Keratinocyte (primary cell): ENCODE data around the gene MUS81. TPM values are rescaled to one million over a fixed set of nuclear protein-coding genes. Genes with fewer than 3 reads are reported as not detected.

ENCODE experiments used
- DNase-seq: peaks from one replicate; pipeline ENCODE4 v3.0.0-alpha.2; 2011; ENCODE audit warnings: low read depth, missing footprints, low spot score
- FAIRE-seq: peaks from 2 replicates; lab custom pipeline; 2011; peaks lifted over from hg19 to GRCh38; lab: Jason Lieb, UNC
- H2AFZ ChIP-seq: 2 replicates; pipeline ENCODE4 v1.6.0; 2012; ENCODE audit warnings: low read length, control low read depth, inconsistent platforms; ENCODE audit not compliant: control insufficient read depth
- H3K27ac ChIP-seq: 2 replicates; pipeline ENCODE4 v1.5.1; 2011; ENCODE audit warnings: low read length; ENCODE audit not compliant: control insufficient read depth, insufficient read depth
- H3K27me3 ChIP-seq: 3 replicates; pipeline ENCODE4 v1.6.0; 2011; ENCODE audit warnings: low read length; ENCODE audit not compliant: control insufficient read depth, insufficient read depth; ENCODE audit errors: extremely low read depth
- H3K36me3 ChIP-seq, 2 experiments: 2 replicates in 1 of 2; 3 replicates in 1 of 2; pipeline ENCODE4 v1.5.1; 2011; ENCODE audit warnings: low read length in 2 of 2, mild to moderate bottlenecking in 1 of 2; ENCODE audit not compliant: control insufficient read depth in 2 of 2, insufficient read depth in 2 of 2; ENCODE audit errors: extremely low read depth in 1 of 2
- H3K4me1 ChIP-seq: 3 replicates; pipeline ENCODE4 v1.5.1; 2011; ENCODE audit warnings: low read length; ENCODE audit not compliant: control insufficient read depth, insufficient read depth; ENCODE audit errors: extremely low read depth
- H3K4me2 ChIP-seq: 3 replicates; pipeline ENCODE4 v1.6.0; 2011; ENCODE audit warnings: low read depth, low read length; ENCODE audit not compliant: control insufficient read depth, insufficient read depth; ENCODE audit errors: extremely low read depth
- H3K4me3 ChIP-seq, 3 experiments: fragments of 200-600 bp in 1 of 3; sonication (generic) in 1 of 3; 2 replicates in 2 of 3; 3 replicates in 1 of 3; pipeline ENCODE4 v1.5.1; 2011 to 2016; ENCODE audit warnings: low read length in 3 of 3, mild to moderate bottlenecking in 3 of 3, control low read depth in 2 of 3, inconsistent platforms in 1 of 3, low read depth in 1 of 3, mixed read lengths in 1 of 3, mixed run types in 1 of 3, moderate library complexity in 1 of 3; ENCODE audit not compliant: control insufficient read depth in 2 of 3, insufficient read depth in 2 of 3; ENCODE audit errors: extremely low read depth in 1 of 3
- H3K79me2 ChIP-seq: 2 replicates; pipeline ENCODE4 v1.6.0; 2012; ENCODE audit warnings: low read length; ENCODE audit not compliant: control insufficient read depth, insufficient read depth
- H3K9ac ChIP-seq: 3 replicates; pipeline ENCODE4 v1.6.0; 2011; ENCODE audit warnings: low read length; ENCODE audit not compliant: control insufficient read depth, insufficient read depth; ENCODE audit errors: extremely low read depth
- H3K9me1 ChIP-seq: 3 replicates; pipeline ENCODE4 v1.6.0; 2011; ENCODE audit warnings: low read length; ENCODE audit not compliant: control insufficient read depth, insufficient read depth; ENCODE audit errors: extremely low read depth
- H3K9me3 ChIP-seq: 2 replicates; pipeline ENCODE4 v1.5.1; 2012; ENCODE audit warnings: low read depth, low read length; ENCODE audit not compliant: control insufficient read depth
- H4K20me1 ChIP-seq: 3 replicates; pipeline ENCODE4 v1.6.0; 2011; ENCODE audit warnings: low read length; ENCODE audit not compliant: control insufficient read depth, insufficient read depth; ENCODE audit errors: extremely low read depth
- CTCF ChIP-seq, 3 experiments: IDR thresholded peaks in 1 of 3; conservative IDR thresholded peaks in 1 of 3; optimal IDR thresholded peaks in 1 of 3; 2 replicates in 2 of 3; 3 replicates in 1 of 3; pipeline versions ENCODE3 to v1.5.1; 2011; ENCODE audit warnings: low read length in 3 of 3, mild to moderate bottlenecking in 3 of 3, moderate library complexity in 2 of 3, control low read depth in 1 of 3, inconsistent platforms in 1 of 3; ENCODE audit not compliant: insufficient read depth in 2 of 3; ENCODE audit errors: extremely low read depth in 1 of 3
- EZH2 ChIP-seq: IDR thresholded peaks from one replicate; pipeline ENCODE4 v1.6.1; 2012; ENCODE audit warnings: inconsistent platforms, mild to moderate bottlenecking, low read length, moderate library complexity
- dilution Hi-C: fragments of 300-500 bp; cut with MboI; formaldehyde crosslinking; loops from one replicate; pipeline ENCODE4 v1.7.0; 2020; ENCODE audit warnings: low sequenced_read_pairs; ENCODE audit not compliant: extremely low pct_ligation_motif_present
- polyA plus RNA-seq, 5 experiments: library from polyadenylated mRNA; depleted of rRNA in 3 of 5; stranded (reverse) in 3 of 5; stranded (forward) in 1 of 5; unstranded in 1 of 5; fragments of >200 nt; gene quantifications; 1 replicate in 1 of 5; 2 replicates in 3 of 5; 3 replicates in 1 of 5; pipeline versions ENCODE4 v1.2.1 to v1.2.3, GENCODE V29; 2011 to 2012; ENCODE audit warnings: missing spikeins in 2 of 5, low read depth in 1 of 5, low replicate concordance in 1 of 5

MUS81 gene
- polyA plus RNA-seq, 1 donor (not counting 4 experiments of a cell fraction or from before 2014, with no cell fraction given): 28.0 TPM

DNA sequence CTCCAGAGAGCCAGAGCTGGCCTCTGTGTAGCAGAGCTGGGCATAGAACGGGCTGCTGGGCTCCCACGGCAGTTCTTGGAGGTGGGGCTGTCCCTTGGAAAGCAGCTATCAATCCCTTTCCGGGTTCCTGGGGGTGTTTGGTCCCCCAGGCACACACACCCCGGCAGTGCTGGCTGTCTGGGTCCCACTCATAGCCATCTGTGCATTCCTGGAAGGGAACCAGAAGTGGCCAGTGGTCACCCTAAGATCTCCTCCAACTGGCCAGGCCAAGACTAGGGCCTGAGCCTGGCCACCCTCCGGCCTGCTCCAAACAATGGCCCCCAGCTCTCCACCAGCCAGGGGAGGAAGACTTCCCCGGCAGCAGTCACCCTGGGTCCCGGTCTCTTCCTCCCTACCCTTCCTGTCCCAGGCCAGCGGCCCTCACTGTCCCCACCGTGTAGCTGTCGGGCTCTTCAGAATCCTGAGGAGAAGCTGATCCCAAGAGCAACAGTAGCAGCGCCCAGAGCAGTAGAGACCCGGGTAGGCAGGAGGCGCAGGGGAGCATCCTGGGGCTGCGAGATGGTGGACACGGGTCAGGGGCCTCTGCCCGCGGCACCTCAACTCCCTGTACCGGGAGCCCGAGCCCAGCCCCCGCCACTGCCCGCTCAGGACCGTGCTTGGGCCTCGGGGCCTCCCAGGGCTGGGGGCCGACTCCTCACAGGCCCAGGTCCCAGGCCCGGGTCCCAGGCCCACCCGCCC is 11.7 kb downstream of the MUS81 start:
- Histone ChIP-seq H4K20me1 (no peaks in the 10 kb centered on the region), H3K9me3 (no peaks in the 10 kb centered on the region), H3K4me1 (no peaks in the 10 kb centered on the region), H3K4me3 (no peak overlapping the region), H3K79me2 (no peaks in the 10 kb centered on the region), H2AFZ (no peak overlapping the region), H3K36me3 (peaks cover 2 to 7% of the 10 kb centered on the region in 2 experiments), H3K4me2 (no peak overlapping the region), H3K27me3 (no peaks in the 10 kb centered on the region), H3K9me1 (no peaks in the 10 kb centered on the region), H3K27ac (no peak overlapping the region), H3K9ac (no peak overlapping the region)
- dilution Hi-C loops: no loop called here
- no peak for TF ChIP-seq CTCF (optimal IDR thresholded peaks at IDR 0.05 in 1 of 3, IDR thresholded peaks at IDR 0.05 in 1 of 3, conservative IDR thresholded peaks at IDR 0.05 in 1 of 3; ENCODE audit: extremely low read depth in 1 of 3, insufficient read depth in 2 of 3, low read length in 3 of 3)
- TF ChIP-seq EZH2: no peak
- FAIRE-seq (no peak), DNase-seq (no peak)

GRCh38 chr11:65872586-65873317 is 12.5 kb downstream of the MUS81 start, which contains the start of gene EFEMP2:
EFEMP2 (minus strand) TSS chr11:65872800; CDS start chr11:65872354, 446 bp downstream.
- Histone ChIP-seq H3K4me1 (no peaks in the 10 kb centered on the region), H3K9ac (peak within 1 kb of the TSS; percentile 72), H3K27ac (peak within 1 kb of the TSS; percentile 36), H3K9me3 (no peaks in the 10 kb centered on the region), H3K4me2 (peak within 1 kb of the TSS; percentile 89), H3K9me1 (no peaks in the 10 kb centered on the region), H3K79me2 (no peaks in the 10 kb centered on the region), H3K27me3 (no peaks in the 10 kb centered on the region), H2AFZ (peak within 1 kb of the TSS; percentile 84), H4K20me1 (no peaks in the 10 kb centered on the region), H3K4me3 (peak within 1 kb of the TSS; percentile 46 to 66 (median 66)), H3K36me3 (peaks cover 0 to 7% of the 10 kb centered on the region in 2 experiments)
- no peak for TF ChIP-seq CTCF (optimal IDR thresholded peaks at IDR 0.05 in 1 of 3, IDR thresholded peaks at IDR 0.05 in 1 of 3, conservative IDR thresholded peaks at IDR 0.05 in 1 of 3; ENCODE audit: extremely low read depth in 1 of 3, insufficient read depth in 2 of 3, low read length in 3 of 3)
- no peak for TF ChIP-seq EZH2
- dilution Hi-C loops: no loop called here
- FAIRE-seq: no peak
- no peak for DNase-seq
